ENCODE results near the gene ZNF213. TPM values are rescaled to one million over a fixed set of nuclear protein-coding genes. Genes with fewer than 3 reads are reported as not detected.
"Not testable (repeated sequence)": the region's sequence is repeated elsewhere in the genome, so short reads cannot be mapped to it uniquely, and the experiment has no call there.

The ZNF213 gene
- total RNA-seq, 2 experiments from 2014 or later: 12.9 to 13.3 TPM

DNA sequence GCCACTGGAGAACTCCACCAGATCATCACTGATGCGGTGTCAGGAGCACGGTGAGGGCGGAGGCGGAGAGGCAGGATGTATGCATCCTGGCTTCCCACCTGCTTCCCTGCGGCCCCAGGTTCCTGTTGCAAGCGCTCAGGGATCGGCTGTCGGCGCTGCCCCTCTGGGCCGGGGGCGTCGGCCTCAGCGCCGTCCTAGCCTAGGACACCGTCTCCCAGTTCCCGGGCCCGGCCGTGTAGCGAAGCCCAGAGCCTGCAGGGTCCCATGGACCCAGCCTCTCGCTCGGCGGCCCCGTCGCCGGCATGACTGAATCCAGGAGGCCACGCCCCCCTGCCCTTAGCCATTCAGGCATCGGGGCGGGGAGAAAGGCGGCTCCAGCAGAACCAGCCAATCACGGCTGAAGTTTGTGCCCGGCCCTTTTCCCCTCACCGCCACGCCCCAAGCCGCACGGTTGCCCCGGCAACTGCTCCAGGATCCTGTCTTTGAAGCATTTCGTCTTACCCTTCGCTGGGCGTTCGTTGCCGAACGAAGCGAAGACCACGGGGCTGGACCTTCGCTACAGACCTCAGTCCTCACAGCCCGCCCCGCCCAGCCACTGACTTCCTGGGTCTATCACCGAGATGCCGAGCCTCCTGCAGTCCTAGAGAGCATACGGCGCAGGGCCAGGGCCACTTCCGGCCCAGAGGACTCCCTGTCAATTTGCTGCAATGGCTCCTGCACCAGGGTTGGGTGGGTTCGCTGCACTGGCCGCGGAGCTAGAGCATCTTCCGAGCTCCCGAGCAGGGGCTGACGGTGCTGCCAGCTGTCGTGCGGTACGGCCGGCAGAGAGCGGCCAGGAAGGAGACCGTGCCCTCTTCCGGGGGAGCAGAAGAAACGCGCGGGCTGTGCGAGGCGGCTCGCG is 10.6 kb upstream of the ZNF213 start:
- Mint-ChIP-seq H3K36me3 (peaks cover 5% of the 10 kb centered on the region), H3K4me1 (peaks cover 28% of the 10 kb centered on the region), H3K27me3 (no peaks in the 10 kb centered on the region), H3K4me3 (peak overlapping the region; percentile 97), H3K9me3 (no peaks in the 10 kb centered on the region), H3K27ac (peak overlapping the region; percentile 98)
- POLR2A ChIA-PET: interaction anchor here (0.6 to 7.0 kb wide), 16 partner anchors 10 to 379 kb away, joined by 3 to 121 read pairs (median 4); partner anchors contain the start of genes HCFC1R1, IL32, THOC6 and ZNF213
- DNase-seq (peak; percentile 98), ATAC-seq (ENCODE audit: low read depth) (peak; percentile 86)

DNA sequence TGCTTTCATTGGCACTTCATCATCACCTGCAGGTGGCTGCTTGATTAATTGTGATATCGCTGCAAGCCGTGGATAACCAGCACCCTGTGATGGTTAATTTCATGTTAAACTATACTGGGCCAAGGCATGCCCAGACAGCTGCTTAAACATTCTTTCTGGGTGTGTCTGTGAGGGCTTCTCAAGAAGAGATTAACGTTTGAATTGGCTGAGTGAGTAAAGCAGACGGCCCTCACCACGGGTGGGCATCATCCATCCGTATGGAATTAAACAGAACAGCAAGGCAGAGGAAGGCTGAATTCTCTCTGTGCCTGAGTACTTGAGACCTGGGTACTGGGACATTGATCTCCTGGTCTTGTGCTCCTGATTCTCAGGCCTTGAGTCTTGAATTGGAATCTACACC is 7.1 kb upstream of the ZNF213 start:
- ATAC-seq (ENCODE audit: low read depth) (no peak), DNase-seq (no peak)
- no peaks in the 10 kb centered on the region for H3K27me3 Mint-ChIP-seq
- peak overlapping the region; percentile 96 for H3K4me3 Mint-ChIP-seq
- no peaks in the 10 kb centered on the region for H3K9me3 Mint-ChIP-seq
- H3K27ac Mint-ChIP-seq: no peak overlapping the region
- peaks cover 11% of the 10 kb centered on the region for H3K36me3 Mint-ChIP-seq
- POLR2A ChIA-PET: interaction anchor here (0.8 to 7.0 kb wide), 5 partner anchors 21 to 96 kb away, joined by 3 to 121 read pairs (median 43); partner anchors contain the start of gene IL32
- peaks cover 37% of the 10 kb centered on the region for H3K4me1 Mint-ChIP-seq

DNA sequence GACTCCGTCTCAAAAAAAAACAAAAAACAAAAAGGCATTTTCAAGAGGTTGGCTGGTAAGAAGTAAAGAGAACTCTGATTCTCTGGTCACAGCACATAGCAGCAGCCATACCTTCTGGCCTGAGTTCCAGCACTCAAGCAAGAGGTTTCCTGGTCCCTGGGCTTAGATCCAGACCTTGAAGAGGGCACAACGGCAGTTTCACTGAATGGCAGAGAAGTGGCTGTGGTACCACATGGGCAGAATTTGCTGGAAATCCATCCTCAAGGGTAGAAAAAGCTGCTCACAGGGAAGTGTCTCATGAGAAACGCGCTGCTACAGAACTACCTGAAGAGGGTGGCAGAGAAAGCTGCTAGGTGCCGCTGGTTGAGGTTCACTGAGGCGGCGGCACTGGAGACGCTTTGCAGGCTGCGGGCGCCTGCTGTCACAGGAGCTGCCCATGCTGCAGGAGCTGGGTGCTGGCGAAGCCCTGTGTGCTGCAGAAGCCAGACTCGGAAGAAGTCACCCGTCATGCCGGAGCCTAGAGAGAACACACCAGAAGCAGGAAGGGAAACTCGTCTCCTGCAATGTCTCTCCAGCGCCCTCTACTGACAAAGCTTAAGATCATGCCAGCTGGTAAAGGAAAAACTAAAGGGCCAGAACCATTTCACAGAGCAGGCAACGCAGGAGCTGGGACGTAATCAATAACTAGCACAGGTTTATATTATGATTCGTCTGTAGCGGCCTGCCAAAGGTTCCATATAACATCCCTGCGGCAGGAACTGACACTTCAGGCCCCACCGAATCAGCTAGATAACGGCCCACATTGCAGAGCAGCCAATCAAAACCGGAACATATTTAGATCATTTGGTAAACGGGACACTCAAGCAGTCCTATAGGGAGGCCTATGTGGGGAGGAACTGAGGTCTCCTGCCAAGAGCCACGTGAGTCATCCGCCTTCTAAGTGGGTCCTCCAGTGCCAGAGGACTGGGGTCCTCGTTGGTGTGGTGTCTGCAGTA is 5.4 kb upstream of the ZNF213 start:
- H3K36me3 Mint-ChIP-seq: peaks cover 11% of the 10 kb centered on the region

DNA sequence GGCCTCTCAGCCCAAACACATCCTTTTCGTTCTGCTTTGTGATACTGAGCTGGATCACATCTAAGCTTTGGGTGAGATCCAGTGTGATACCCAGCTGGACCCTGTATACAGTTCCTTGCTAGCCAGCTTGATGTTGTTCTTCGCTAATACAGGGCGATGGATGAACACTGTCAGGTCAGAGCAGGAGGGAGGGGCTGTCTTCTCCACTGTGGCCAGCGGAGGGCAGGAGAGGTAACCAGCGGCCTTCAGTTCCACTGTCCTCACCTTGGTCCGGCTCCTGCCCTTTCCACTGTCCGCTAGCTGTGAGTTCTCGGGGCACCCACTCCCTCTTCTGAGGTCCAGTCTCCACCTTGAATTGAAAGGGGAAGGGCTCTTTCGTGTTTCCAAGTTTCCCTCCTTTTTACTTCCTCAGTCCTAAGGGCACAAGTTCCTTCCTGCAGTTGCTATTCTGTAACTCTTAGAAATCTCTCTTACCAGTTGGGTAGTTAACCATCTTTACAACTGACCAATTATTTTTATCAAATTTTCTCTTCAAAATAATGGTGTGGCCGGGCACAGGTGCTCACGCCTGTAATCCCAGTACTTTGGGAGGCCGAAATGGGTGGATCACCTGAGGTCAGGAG is 3.0 kb upstream of the ZNF213 start:
- no peaks in the 10 kb centered on the region for H3K27me3 Mint-ChIP-seq
- no peak for ATAC-seq (ENCODE audit: low read depth)
- H3K9me3 Mint-ChIP-seq: no peaks in the 10 kb centered on the region
- H3K27ac Mint-ChIP-seq: no peak overlapping the region
- DNase-seq: peak; percentile 61
- POLR2A ChIA-PET: interaction anchor here (0.7 to 2.1 kb wide), 5 partner anchors 19 to 73 kb away, joined by 3 to 7 read pairs (median 5); partner anchors contain the start of gene IL32
- H3K36me3 Mint-ChIP-seq: peaks cover 9% of the 10 kb centered on the region
- no peak overlapping the region for H3K4me3 Mint-ChIP-seq
- peaks cover 37% of the 10 kb centered on the region for H3K4me1 Mint-ChIP-seq

More for the DNA sequence above, 5.4 kb upstream of the ZNF213 start:
- peak overlapping the region; percentile 92 for H3K27ac Mint-ChIP-seq
- POLR2A ChIA-PET: interaction anchor here (0.7 to 7.0 kb wide), 23 partner anchors 19 to 414 kb away, joined by 3 to 121 read pairs (median 5); partner anchors contain the start of genes IL32, TNFRSF12A and ZSCAN10
- peaks cover 41% of the 10 kb centered on the region for H3K4me1 Mint-ChIP-seq
- H3K27me3 Mint-ChIP-seq: no peaks in the 10 kb centered on the region
- ATAC-seq (ENCODE audit: low read depth): peak; percentile 62
- peak overlapping the region; percentile 96 for H3K4me3 Mint-ChIP-seq
- peak; percentile 75 for DNase-seq
- H3K9me3 Mint-ChIP-seq: no peaks in the 10 kb centered on the region

DNA sequence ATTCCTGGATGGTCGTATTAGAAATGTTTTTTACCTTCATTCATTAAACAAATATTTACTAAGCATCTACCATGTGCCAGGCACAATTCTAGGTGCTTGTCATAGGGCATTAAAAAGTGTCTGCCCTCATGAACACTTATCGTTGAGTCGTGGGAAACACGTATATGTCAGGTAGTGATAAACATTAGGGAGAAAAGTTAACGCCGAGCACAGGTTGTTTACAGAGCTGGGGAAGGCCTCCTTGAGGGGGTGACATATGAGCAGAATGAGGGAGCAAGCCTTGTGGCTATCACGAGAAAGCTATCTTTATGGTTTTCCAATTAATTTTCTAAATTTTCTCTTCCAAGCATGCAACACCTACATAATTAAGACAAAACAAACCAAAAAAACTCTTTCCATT is 985 bp upstream of the ZNF213 start:
- Mint-ChIP-seq H3K36me3 (peaks cover 6% of the 10 kb centered on the region), H3K4me3 (peak overlapping the region; percentile 99), H3K27me3 (no peaks in the 10 kb centered on the region), H3K4me1 (peaks cover 27% of the 10 kb centered on the region), H3K27ac (peak overlapping the region; percentile 95), H3K9me3 (no peaks in the 10 kb centered on the region)
- DNase-seq (no peak), ATAC-seq (ENCODE audit: low read depth) (no peak)
- POLR2A ChIA-PET: interaction anchor here (0.8 to 3.2 kb wide), 20 partner anchors 8 to 251 kb away, joined by 3 to 42 read pairs (median 7); partner anchors contain the start of genes FLYWCH2, IL32, MMP25 and ZNF263

DNA sequence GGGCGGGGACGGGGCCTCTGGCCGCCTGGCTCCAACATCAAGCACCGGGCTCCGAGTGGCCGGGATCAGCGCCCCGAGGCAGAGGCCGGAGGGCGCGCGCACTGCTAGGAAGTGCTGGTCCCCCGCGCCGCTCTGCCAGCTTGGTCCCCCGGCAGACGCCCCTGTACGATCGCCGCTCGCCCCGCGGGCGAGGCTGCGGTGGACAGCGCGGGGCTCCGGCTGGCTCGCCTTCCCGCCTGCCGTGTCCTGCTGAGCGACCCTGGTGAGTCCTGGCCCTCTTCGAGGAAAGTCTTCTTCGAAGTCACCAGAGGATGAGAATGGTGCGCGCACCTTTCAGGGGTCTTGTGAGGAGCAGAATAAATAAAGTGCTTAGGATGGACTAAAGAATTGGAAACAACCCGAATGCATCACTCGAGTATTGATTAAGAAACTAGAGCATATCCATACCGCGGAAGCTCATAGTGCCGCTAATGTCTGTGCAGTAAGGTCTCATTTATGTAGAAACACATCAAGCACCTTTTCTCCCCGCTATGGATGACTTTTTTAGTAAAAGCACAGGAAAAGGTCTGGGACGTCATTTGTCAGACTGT is 392 bp downstream of the ZNF213 start:
- Mint-ChIP-seq H3K4me3 (peak overlapping the region; percentile 99), H3K36me3 (peaks cover 3% of the 10 kb centered on the region), H3K27me3 (no peaks in the 10 kb centered on the region), H3K27ac (peak overlapping the region; percentile 86), H3K9me3 (no peaks in the 10 kb centered on the region), H3K4me1 (peaks cover 22% of the 10 kb centered on the region)
- POLR2A ChIA-PET: interaction anchor here (0.6 to 3.2 kb wide), 27 partner anchors 8 to 1118 kb away, joined by 3 to 42 read pairs (median 7); partner anchors contain the start of genes CLUAP1, FLYWCH2, IL32 and MMP25
- no peak for DNase-seq
- ATAC-seq (ENCODE audit: low read depth): no peak

DNA sequence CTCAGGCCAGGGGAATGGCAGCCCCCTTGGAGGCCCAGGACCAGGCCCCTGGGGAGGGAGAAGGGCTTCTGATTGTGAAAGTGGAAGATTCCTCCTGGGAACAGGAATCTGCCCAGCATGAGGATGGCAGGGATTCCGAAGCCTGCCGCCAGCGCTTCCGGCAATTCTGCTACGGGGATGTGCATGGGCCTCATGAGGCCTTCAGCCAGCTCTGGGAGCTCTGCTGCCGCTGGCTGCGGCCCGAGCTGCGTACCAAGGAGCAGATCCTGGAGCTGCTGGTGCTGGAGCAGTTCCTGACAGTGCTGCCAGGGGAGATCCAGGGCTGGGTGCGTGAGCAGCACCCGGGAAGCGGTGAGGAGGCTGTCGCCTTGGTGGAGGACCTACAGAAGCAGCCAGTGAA is 2.4 kb downstream of the ZNF213 start:
- Mint-ChIP-seq H3K9me3 (no peaks in the 10 kb centered on the region), H3K4me3 (no peak overlapping the region), H3K36me3 (peaks cover 5% of the 10 kb centered on the region), H3K27me3 (no peaks in the 10 kb centered on the region), H3K27ac (no peak overlapping the region), H3K4me1 (peaks cover 17% of the 10 kb centered on the region)
- POLR2A ChIA-PET: interaction anchor here (1.0 to 1.9 kb wide), 2 partner anchors 12 to 13 kb away, joined by 5 to 6 read pairs; no protein-coding TSS in a partner anchor
- DNase-seq: no peak
- ATAC-seq (ENCODE audit: low read depth): no peak

DNA sequence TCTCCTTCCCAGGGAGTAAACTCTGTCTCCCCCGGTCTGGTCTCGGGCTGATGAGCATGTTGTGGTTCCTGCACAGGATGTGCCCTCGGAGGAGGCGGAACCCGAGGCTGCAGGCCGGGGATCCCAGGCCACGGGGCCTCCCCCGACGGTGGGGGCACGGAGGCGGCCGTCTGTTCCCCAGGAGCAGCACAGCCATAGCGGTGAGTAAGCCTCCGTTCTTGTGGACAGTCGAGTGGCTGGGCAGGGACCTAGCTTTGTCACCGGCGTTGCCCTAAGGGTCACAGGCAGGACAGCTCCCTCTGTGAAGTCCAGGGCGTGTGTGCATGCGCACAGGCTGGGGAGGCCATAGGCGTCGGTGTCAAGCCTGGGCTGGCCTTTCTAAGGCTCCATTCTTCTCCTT is 3.5 kb downstream of the ZNF213 start:
- Mint-ChIP-seq H3K36me3 (peaks cover 8% of the 10 kb centered on the region), H3K27me3 (no peaks in the 10 kb centered on the region), H3K9me3 (no peaks in the 10 kb centered on the region), H3K27ac (no peak overlapping the region), H3K4me3 (no peak overlapping the region), H3K4me1 (peaks cover 14% of the 10 kb centered on the region)
- POLR2A ChIA-PET: interaction anchor here (1.9 kb wide), 1 partner anchor 12 kb away, joined by 6 read pairs; no protein-coding TSS in a partner anchor
- DNase-seq (no peak), ATAC-seq (ENCODE audit: low read depth) (no peak)

DNA sequence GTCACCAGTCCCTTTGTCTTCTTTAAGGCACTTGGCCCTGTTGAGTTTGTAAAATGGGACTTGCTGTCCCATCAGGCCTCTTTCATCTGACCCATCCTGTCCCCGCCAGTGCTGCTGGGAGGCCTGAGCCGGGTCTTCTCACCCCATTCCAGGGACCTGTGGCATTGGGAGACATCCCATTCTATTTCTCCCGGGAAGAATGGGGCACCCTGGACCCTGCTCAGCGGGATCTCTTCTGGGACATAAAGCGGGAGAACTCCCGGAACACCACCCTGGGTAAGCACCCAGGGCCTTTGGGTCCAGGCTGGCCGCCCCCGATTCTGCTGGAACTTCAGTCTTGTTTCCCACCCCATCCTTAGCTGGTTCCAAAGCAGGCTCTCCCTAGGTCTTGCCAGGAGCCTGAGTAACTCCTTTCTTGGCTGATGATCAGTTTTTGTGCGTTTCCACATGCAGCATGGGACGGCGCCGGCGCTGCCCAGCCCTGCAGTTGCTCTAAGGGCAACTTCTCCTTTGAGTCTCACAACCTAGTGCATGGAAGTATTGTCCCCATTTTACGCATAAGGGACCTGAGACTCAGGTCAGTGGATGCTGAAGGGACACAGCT is 4.1 kb downstream of the ZNF213 start:
- H3K27me3 Mint-ChIP-seq: no peaks in the 10 kb centered on the region
- POLR2A ChIA-PET: interaction anchor here (1.9 kb wide), 1 partner anchor 12 kb away, joined by 6 read pairs; no protein-coding TSS in a partner anchor
- no peaks in the 10 kb centered on the region for H3K9me3 Mint-ChIP-seq
- ATAC-seq (ENCODE audit: low read depth) (no peak), DNase-seq (no peak)
- H3K4me1 Mint-ChIP-seq: peaks cover 10% of the 10 kb centered on the region
- H3K36me3 Mint-ChIP-seq: peaks cover 8% of the 10 kb centered on the region
- no peak overlapping the region for H3K27ac Mint-ChIP-seq
- no peak overlapping the region for H3K4me3 Mint-ChIP-seq

DNA sequence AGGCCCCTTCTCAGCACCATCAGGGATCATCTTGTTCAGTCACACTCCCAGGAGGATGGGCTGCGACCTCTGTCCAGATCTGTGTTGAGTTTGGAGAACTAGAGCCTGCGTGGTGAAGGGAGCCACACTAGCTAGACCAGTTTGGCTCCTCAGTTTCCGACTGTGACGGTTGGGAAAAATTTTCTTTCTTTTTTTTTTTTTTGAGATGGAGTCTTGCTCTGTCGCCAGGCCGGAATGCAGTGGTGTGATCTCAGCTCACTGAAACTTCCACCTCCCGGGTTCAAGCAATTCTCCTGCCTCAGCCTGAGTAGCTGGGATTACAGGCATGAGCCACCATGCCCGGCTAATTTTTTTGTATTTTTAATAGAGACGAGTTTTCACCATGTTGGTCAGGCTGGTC is 4.7 kb downstream of the ZNF213 start:
- H3K4me3 Mint-ChIP-seq; ATAC-seq (ENCODE audit: low read depth); H3K27me3 Mint-ChIP-seq; H3K36me3 Mint-ChIP-seq; DNase-seq; H3K4me1 Mint-ChIP-seq; H3K27ac Mint-ChIP-seq; H3K9me3 Mint-ChIP-seq: not testable (repeated sequence)
- POLR2A ChIA-PET: interaction anchor here (1.5 kb wide), 1 partner anchor 11 kb away, joined by 3 read pairs; no protein-coding TSS in a partner anchor

DNA sequence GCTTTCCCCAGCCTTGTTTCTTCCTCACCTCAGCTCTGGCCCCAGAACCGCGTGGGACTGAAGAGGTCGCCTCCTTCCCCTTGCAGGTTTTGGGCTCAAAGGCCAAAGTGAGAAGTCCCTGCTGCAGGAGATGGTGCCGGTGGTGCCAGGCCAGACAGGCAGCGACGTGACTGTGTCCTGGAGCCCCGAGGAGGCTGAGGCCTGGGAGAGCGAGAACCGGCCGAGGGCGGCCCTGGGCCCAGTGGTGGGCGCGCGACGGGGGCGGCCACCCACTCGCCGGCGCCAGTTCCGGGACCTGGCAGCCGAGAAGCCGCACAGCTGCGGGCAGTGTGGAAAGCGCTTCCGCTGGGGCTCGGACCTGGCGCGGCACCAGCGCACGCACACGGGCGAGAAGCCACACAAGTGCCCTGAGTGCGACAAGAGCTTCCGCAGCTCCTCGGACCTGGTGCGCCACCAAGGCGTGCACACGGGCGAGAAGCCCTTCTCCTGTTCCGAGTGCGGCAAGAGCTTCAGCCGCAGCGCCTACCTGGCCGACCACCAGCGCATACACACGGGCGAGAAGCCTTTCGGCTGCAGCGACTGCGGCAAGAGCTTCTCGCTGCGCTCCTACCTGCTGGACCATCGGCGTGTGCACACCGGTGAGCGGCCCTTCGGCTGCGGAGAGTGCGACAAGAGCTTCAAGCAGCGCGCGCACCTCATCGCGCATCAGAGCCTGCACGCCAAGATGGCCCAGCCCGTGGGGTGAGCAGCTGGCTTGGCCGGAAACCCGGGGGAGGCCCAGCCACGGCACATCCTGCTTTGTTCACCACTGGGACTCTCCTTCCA is 6.0 kb downstream of the ZNF213 start:
- H3K9me3 Mint-ChIP-seq: no peaks in the 10 kb centered on the region
- H3K4me3 Mint-ChIP-seq: no peak overlapping the region
- ATAC-seq (ENCODE audit: low read depth) (no peak), DNase-seq (no peak)
- POLR2A ChIA-PET: interaction anchor here (1.5 kb wide), 1 partner anchor 10 kb away, joined by 3 read pairs; no protein-coding TSS in a partner anchor
- no peak overlapping the region for H3K27ac Mint-ChIP-seq
- peaks cover 8% of the 10 kb centered on the region for H3K36me3 Mint-ChIP-seq
- peaks cover 6% of the 10 kb centered on the region for H3K4me1 Mint-ChIP-seq
- no peaks in the 10 kb centered on the region for H3K27me3 Mint-ChIP-seq
